HG02610 (cell line): ENCODE results near the gene SLC25A48.

Experiments
- ATAC-seq: cut with Tn5 transposase; IDR thresholded peaks from one replicate; pipeline ENCODE4 v1.9.1; 2021; ENCODE audit warnings: mild to moderate bottlenecking, moderate library complexity; ENCODE audit not compliant: unreplicated experiment

Gene SLC25A48

DNA sequence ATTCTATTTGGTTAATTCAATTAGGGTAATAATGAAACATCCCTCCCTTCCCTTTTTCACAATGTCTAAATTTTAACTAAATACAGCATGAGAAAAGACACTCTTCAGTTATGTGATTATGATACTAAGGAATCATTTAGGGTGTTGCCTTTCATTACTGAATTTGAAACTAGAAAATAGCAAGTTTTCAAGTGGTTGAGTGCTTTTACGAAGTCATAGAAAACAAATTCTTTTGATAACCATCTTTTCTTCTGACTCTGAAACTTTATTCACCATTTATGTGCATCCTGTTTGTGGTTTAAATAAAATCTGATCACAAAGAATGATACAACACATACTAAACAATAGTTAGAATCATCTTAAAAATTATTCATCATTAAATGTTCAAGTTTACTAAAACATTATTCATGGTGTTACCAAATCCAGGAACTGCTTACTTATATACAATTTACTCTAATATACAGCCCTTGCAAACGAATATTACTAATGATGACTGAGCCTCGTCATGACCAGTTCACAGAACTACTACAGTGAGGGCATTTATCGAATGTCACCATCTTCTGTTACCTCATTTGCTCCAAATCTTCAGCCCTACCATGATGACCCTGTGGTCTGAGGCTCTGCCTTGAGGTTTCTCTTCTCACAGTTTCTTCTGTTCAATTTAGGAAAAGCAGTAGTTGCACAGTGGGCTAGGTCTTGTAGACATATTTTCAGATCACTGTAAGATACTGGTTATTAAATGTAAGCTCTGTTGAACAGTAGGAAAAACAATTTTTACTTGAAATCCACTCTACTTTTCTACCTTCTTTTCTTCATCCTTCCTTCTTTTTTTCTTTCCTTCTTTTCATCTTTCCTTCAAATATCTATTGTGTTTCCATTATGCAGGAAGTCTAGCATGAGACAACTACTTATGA is 79.5 kb downstream of the SLC25A48 start:
- no peak for ATAC-seq

DNA sequence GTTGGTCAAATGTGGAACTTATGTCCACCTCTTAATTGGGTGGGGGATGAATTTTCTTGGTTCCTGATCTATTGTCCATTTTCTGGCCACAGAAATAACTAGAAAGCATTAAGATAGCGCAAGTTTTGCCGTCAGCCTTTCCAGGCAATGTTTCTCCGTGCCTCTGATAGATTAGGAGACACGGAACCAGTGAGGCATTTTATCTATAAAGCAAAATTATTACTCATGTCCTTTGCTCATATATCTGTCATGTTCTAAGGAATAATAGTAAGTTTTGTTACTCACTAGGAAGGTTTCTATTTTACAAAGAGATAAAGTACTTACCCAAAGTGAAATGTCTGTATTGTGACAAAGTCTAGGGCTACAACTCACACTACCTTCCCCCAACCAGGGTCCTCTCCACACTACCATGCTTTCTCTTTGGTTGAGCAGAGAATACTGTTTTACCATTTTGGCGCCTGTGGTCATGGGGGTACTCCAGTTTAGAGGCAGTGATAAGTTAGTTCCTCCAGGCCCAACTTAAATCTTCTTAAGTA is 81.1 kb downstream of the SLC25A48 start:
- no peak for ATAC-seq

DNA sequence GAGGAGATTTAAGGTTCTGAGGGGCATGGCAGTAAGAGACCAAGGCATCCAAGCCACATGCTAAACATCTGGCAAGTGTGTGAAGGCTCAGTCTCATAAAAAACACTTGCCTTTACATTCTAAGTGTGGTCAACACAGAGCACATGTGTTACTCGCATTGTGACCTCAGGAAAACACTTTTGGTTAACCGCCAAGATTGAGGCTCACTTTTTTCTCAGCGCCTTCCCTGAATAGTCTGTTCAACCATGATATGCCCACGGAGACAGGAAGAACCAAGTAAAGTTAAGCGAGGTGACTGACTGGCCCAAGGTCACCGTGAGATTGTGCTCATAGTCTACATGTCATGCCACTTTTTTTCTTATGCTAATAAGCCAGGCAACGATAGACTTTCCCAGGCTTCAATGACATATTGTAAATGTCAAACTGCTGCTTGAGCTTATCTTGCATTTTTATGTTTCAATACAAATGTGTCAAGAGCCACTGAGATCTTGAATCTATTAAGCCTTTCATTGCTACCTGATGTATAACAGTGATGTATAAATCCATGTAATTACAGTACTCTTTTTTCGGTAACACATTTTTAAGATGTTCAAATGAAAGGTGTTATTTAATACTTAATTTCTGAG is 82.3 kb downstream of the SLC25A48 start:
- ATAC-seq: no peak

DNA sequence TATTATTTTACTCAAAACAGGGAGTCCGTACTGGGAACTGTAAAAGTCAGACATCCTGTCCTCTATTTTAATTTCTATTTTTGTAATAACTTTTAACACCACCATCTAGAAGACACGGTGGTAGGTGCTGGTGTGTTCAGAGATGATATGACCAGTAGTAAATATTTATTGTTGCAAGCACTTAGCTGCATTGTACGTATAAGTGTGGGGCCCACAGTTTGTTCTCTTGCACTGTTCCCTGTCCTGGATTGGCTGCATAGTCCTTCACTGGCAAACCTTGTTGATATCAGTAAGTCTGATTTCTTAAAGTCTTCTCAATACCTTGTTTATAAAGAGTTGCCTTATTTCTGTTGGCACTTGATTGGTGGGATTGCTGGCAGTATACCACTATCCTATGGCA is 85.7 kb downstream of the SLC25A48 start:
- no peak for ATAC-seq

DNA sequence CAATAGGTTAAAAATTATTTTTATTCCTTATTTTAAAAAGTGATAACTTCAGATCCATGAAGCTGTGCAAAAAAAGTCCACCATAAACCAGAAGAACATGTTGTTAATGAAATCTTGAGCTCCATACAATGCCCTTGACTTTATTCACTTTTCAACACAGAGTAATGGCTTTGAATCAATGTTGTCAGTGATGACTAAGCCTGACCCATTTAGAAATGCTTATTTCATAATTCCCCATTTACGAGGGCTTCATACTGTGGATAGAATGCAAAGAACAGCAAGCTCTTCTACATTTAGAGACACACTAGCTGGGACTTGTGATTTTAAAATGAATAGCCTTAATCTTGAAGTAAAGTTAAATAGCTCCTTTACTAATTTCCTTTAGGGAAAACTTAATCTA is 86.9 kb downstream of the SLC25A48 start:
- no peak for ATAC-seq

DNA sequence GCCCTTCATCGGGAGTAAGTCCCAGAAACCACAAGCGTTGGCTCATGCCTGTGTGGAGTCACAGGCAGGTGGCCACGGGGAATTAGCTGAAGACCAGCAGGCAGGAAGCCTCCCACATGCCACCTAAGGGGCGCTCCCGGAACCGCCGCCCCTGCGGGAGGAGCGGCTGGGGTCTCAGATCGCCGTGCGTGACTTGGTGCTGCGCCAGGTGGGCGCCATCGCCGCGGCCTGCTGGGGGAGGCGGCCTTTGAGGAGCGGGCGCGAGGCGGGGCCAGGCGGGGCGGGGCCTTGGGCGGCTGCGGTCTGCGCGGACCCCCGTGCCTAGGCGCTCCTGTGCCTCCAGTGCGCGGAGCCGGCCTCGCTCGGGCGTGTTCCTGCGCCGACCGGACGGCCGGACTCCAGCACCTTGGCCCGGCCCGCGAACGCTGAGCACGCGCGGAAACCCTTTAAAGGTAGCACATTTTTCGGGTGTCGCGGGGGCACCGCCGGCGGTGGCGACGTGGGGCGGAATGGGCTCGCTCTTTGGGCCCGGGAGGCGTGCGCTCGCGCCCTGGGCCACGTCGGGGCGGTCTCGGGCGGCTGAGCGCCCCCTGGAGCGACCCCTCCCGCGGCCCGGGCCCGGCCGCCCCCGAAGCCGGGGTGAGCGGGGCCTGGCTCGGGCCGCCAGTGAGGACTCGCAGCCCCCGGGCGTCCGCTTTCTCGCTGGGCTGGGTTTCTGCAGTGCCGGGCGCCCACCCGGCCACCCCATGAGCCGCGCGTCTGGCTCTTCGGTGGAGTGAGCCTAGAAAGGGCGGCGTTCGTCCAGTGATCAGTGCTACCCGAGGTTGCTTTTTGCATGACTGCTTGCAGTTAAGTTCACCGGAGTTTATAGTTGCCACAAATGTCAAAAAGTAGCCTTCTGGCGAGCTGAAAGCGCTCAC is 95.8 kb downstream of the SLC25A48 start:
- ATAC-seq: no peak

DNA sequence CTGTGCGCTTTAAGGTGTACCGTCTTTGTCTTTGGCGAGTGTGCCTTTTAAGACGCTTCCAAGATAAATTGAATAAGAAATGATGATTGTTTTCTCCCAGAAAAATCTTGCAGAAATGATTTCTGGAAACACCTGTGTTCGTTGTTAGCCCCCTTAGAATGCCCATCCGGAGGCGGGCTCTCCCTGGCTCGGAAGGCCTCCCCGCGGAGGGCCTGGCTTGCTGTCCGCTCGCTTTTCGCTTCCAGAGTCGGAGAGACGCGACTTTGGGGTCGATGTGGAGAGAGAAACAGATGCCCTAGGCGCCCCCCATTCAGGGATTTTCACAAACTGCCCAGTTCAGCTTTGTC is 96.5 kb downstream of the SLC25A48 start:
- ATAC-seq: no peak

DNA sequence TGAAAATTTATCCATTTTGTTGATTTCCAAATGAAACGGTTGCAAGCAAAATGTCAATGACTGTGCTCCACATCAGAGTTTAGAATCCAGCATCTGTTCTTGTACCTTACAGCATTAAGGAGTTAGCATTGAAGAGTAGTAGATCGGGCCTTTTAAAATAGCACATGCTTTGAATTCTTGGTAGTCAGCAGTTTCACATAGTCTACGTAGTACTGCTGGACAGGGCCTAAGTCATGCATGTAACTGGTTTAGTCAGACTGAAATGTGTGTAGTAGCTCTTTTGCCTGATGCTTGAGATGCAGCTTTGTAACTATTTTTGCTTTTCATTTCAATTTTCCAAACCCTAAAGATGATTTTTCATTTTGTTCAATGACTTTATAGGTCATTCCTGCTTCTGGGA is 100.5 kb downstream of the SLC25A48 start:
- no peak for ATAC-seq

DNA sequence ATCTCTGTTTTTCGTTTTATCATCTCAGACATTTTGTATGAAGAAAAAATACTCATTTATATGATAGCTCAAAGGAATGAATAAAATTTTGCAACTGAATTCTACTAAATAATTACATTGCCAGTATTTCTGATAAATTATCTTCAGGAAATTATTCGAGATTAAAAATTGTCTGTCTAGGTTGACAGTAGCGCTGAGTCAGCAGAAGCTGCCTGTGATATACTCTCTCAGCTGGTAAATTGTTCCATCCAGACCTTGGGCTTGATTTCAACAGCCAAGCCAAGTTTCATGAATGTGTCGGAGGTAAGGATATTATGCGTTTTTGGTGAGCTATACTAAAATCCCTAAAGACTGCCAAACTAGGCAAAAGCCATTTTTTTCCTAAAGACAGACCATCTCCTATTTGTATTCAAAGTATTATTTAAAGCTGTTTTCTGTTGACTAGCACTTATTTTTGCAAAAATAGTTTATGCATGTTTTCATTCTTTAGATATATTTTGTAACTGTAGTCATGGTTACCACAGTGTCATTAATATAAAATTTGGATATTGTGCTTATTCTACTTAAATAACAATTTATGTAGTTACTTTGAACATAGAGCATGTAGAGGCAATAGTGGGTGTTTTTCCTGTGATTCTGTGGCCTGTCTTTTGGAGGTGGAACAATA is 102.9 kb downstream of the SLC25A48 start:
- ATAC-seq: no peak
